Upper lobe of left lung (tissue), 4 donors: ENCODE measurements around the gene CPLX1.

ENCODE experiments used
- POLR2A ChIP-seq, 4 donors: fragments of 450-650 bp; IDR thresholded peaks; one replicate each; pipeline ENCODE4 v1.5.1; 2016 to 2017; ENCODE audit warnings: antibody characterized with exemption in 4 of 4, mild to moderate bottlenecking in 2 of 4
- TF ChIP-seq, protein P1 (sequence below), 6 experiments: fragments of 450-650 bp in 4 of 6; fragments of 200-600 bp in 2 of 6; sonication (generic) in 2 of 6; IDR thresholded peaks; one replicate each; pipeline ENCODE4 v1.5.1; 2016 to 2019; ENCODE audit warnings: antibody characterized with exemption in 6 of 6

GRCh38 chr4:790466-790820 lies 35.5 kb downstream of the CPLX1 start:
- TF ChIP-seq, protein P1, sequence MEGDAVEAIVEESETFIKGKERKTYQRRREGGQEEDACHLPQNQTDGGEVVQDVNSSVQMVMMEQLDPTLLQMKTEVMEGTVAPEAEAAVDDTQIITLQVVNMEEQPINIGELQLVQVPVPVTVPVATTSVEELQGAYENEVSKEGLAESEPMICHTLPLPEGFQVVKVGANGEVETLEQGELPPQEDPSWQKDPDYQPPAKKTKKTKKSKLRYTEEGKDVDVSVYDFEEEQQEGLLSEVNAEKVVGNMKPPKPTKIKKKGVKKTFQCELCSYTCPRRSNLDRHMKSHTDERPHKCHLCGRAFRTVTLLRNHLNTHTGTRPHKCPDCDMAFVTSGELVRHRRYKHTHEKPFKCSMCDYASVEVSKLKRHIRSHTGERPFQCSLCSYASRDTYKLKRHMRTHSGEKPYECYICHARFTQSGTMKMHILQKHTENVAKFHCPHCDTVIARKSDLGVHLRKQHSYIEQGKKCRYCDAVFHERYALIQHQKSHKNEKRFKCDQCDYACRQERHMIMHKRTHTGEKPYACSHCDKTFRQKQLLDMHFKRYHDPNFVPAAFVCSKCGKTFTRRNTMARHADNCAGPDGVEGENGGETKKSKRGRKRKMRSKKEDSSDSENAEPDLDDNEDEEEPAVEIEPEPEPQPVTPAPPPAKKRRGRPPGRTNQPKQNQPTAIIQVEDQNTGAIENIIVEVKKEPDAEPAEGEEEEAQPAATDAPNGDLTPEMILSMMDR (IDR thresholded peaks at IDR 0.05), result no peak
- TF ChIP-seq POLR2A (IDR thresholded peaks at IDR 0.05), result no peak
